Sigmoid colon (tissue), 4 donors: Measurements from ENCODE around the gene ADAMTS8.

Experiments
- POLR2AphosphoS5 ChIP-seq, 4 donors: sonication (generic); formaldehyde crosslinking; IDR thresholded peaks; one replicate each; pipeline ENCODE4 v1.6.1; 2017; ENCODE audit warnings: antibody characterized with exemption in 4 of 4
- TF ChIP-seq, protein P1 (sequence below), 4 experiments: fragments of 450-650 bp in 3 of 4; fragments of 200-600 bp in 1 of 4; IDR thresholded peaks; one replicate each; pipeline ENCODE4 v1.5.1; 2016 to 2019; ENCODE audit warnings: antibody characterized with exemption in 4 of 4, mild to moderate bottlenecking in 3 of 4, moderate library complexity in 2 of 4

- TF ChIP-seq, protein P1, sequence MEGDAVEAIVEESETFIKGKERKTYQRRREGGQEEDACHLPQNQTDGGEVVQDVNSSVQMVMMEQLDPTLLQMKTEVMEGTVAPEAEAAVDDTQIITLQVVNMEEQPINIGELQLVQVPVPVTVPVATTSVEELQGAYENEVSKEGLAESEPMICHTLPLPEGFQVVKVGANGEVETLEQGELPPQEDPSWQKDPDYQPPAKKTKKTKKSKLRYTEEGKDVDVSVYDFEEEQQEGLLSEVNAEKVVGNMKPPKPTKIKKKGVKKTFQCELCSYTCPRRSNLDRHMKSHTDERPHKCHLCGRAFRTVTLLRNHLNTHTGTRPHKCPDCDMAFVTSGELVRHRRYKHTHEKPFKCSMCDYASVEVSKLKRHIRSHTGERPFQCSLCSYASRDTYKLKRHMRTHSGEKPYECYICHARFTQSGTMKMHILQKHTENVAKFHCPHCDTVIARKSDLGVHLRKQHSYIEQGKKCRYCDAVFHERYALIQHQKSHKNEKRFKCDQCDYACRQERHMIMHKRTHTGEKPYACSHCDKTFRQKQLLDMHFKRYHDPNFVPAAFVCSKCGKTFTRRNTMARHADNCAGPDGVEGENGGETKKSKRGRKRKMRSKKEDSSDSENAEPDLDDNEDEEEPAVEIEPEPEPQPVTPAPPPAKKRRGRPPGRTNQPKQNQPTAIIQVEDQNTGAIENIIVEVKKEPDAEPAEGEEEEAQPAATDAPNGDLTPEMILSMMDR (IDR thresholded peaks at IDR 0.05): no peak
- TF ChIP-seq POLR2AphosphoS5 (IDR thresholded peaks at IDR 0.05): no peak
Measured at GRCh38 chr11:130448039-130448415, 19.6 kb upstream of the ADAMTS8 start.
